K562 (cell line): ENCODE results near the gene AQP5. TPM values are rescaled to one million over a fixed set of nuclear protein-coding genes. Genes with fewer than 3 reads are reported as not detected.

ENCODE experiments used
- CTBP1 ChIP-seq: fragments of 450-650 bp; IDR thresholded peaks from 2 replicates; pipeline ENCODE4 v1.6.1; 2016; ENCODE audit warnings: borderline replicate concordance
- DACH1 ChIP-seq: fragments of 450-650 bp; IDR thresholded peaks from 2 replicates; pipeline ENCODE4 v1.6.1; 2018; ENCODE audit not compliant: partially characterized antibody
- GATA2 ChIP-seq: sonication (generic); formaldehyde crosslinking; IDR thresholded peaks from 2 replicates; pipeline ENCODE4 v1.4.0; 2020; ENCODE audit warnings: mild to moderate bottlenecking, missing genetic modification reagents
- SMARCA4 ChIP-seq: fragments of 450-650 bp; IDR thresholded peaks from 2 replicates; pipeline ENCODE4 v1.6.1; 2016
- STAT6 ChIP-seq: sonication (generic); formaldehyde crosslinking; IDR thresholded peaks from 2 replicates; pipeline ENCODE4 v1.8.1; 2023; ENCODE audit warnings: mild to moderate bottlenecking, missing genetic modification reagents
- TEAD4 ChIP-seq, 2 experiments: sonication (generic) in 1 of 2; formaldehyde crosslinking in 1 of 2; IDR thresholded peaks; 2 replicates each; pipeline versions ENCODE4 v1.6.1 to v1.8.0; 2012 to 2022; ENCODE audit warnings: borderline replicate concordance in 1 of 2, inconsistent platforms in 1 of 2, low read length in 1 of 2, mild to moderate bottlenecking in 1 of 2, missing genetic modification reagents in 1 of 2
- ZNF589 ChIP-seq: fragments of 200-800 bp; sonication (Bioruptor generic); IDR thresholded peaks from 2 replicates; pipeline ENCODE4 v1.6.1; 2016; ENCODE audit warnings: low read depth, missing genetic modification characterization, missing compliant biosample characterization
- polyA plus RNA-seq, 8 experiments: library from polyadenylated mRNA; depleted of rRNA in 4 of 8; stranded (reverse) in 5 of 8; unstranded in 3 of 8; fragments of >200 nt; fragmentation: Nextera tagmentation in 2 of 8; fragmentation: Illumina TruSeq in 1 of 8; extraction: Ambion mirVana in 2 of 8; extraction: Trizol in 1 of 8; gene quantifications; 2 replicates each; pipeline versions ENCODE4 v1.2.1 to v1.2.3, GENCODE V29; 2011 to 2014; ENCODE audit warnings: inconsistent platforms in 1 of 8, missing spikeins in 1 of 8
- total RNA-seq, 7 experiments: library from RNA; depleted of rRNA in 6 of 7; stranded (reverse); fragments of >200 nt in 6 of 7; fragmentation: Illumina TruSeq in 2 of 7; extraction: Trizol in 2 of 7; gene quantifications; 2 replicates each; pipeline versions ENCODE4 v1.2.1 to v1.2.3, GENCODE V29; 2011 to 2021; ENCODE audit warnings: low replicate concordance in 1 of 7
- TF ChIP-seq, protein P1 (sequence below), 3 experiments: fragments of 200-800 bp in 1 of 3; fragments of 250-450 bp in 1 of 3; fragments of 450-650 bp in 1 of 3; sonication (Bioruptor Pico) in 1 of 3; sonication (Bioruptor generic) in 1 of 3; formaldehyde crosslinking in 1 of 3; IDR thresholded peaks; 2 replicates each; pipeline versions ENCODE4 v1.6.1 to v1.8.0; 2016 to 2022; ENCODE audit warnings: mild to moderate bottlenecking in 2 of 3, missing genetic modification characterization in 2 of 3, missing compliant biosample characterization in 1 of 3, moderate library complexity in 1 of 3
- TF ChIP-seq, protein P2 (sequence below): IDR thresholded peaks from 2 replicates; pipeline ENCODE4 v1.6.1; 2012; ENCODE audit warnings: low read depth, low read length, improper control_type of control experiment, borderline replicate concordance
- TF ChIP-seq, protein P3 (sequence below): fragments of 200-800 bp; sonication (Bioruptor generic); IDR thresholded peaks from 2 replicates; pipeline ENCODE4 v1.6.1; 2017; ENCODE audit warnings: missing genetic modification characterization, missing compliant biosample characterization
- TF ChIP-seq, protein P4 (sequence below), 3 experiments: IDR thresholded peaks in 2 of 3; conservative IDR thresholded peaks in 1 of 3; 2 replicates each; pipeline ENCODE4 v1.5.1; 2011 to 2012; ENCODE audit warnings: low read length in 3 of 3, mild to moderate bottlenecking in 3 of 3, control low read depth in 2 of 3, improper control_type of control experiment in 1 of 3, inconsistent platforms in 1 of 3, low read depth in 1 of 3, mixed read lengths in 1 of 3, moderate library complexity in 1 of 3; ENCODE audit not compliant: insufficient read depth in 2 of 3

The AQP5 gene
- total and polyA plus RNA-seq, 9 of the 15 experiments (the other 6 are each of a cell fraction or from before 2014, with no cell fraction given), result not detected

GRCh38 chr12:49983892-49984291 is 22.2 kb downstream of the AQP5 start (continued):
- TF ChIP-seq, protein P1, sequence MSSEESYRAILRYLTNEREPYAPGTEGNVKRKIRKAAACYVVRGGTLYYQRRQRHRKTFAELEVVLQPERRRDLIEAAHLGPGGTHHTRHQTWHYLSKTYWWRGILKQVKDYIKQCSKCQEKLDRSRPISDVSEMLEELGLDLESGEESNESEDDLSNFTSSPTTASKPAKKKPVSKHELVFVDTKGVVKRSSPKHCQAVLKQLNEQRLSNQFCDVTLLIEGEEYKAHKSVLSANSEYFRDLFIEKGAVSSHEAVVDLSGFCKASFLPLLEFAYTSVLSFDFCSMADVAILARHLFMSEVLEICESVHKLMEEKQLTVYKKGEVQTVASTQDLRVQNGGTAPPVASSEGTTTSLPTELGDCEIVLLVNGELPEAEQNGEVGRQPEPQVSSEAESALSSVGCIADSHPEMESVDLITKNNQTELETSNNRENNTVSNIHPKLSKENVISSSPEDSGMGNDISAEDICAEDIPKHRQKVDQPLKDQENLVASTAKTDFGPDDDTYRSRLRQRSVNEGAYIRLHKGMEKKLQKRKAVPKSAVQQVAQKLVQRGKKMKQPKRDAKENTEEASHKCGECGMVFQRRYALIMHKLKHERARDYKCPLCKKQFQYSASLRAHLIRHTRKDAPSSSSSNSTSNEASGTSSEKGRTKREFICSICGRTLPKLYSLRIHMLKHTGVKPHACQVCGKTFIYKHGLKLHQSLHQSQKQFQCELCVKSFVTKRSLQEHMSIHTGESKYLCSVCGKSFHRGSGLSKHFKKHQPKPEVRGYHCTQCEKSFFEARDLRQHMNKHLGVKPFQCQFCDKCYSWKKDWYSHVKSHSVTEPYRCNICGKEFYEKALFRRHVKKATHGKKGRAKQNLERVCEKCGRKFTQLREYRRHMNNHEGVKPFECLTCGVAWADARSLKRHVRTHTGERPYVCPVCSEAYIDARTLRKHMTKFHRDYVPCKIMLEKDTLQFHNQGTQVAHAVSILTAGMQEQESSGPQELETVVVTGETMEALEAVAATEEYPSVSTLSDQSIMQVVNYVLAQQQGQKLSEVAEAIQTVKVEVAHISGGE (CRISPR knock-in tag; IDR thresholded peaks at IDR 0.05), result peak in 1 of 3 experiments; percentile 22; a peak in 1 of 6 replicates
- peak; percentile 38; the same call in 1 of the 2 replicates for TF ChIP-seq CTBP1
- peak; percentile 59 for TF ChIP-seq SMARCA4
- no peak for TF ChIP-seq STAT6 (CRISPR knock-in tag)
- TF ChIP-seq GATA2 (CRISPR knock-in tag), result peak; percentile 87
- TF ChIP-seq DACH1, result peak; percentile 66
- peak; percentile 88 for TF ChIP-seq TEAD4 (IDR thresholded peaks at IDR 0.05; ENCODE audit: low read length)
- TF ChIP-seq TEAD4 (CRISPR knock-in tag; IDR thresholded peaks at IDR 0.05; ENCODE audit: borderline replicate concordance), result no peak
- TF ChIP-seq, protein P2, sequence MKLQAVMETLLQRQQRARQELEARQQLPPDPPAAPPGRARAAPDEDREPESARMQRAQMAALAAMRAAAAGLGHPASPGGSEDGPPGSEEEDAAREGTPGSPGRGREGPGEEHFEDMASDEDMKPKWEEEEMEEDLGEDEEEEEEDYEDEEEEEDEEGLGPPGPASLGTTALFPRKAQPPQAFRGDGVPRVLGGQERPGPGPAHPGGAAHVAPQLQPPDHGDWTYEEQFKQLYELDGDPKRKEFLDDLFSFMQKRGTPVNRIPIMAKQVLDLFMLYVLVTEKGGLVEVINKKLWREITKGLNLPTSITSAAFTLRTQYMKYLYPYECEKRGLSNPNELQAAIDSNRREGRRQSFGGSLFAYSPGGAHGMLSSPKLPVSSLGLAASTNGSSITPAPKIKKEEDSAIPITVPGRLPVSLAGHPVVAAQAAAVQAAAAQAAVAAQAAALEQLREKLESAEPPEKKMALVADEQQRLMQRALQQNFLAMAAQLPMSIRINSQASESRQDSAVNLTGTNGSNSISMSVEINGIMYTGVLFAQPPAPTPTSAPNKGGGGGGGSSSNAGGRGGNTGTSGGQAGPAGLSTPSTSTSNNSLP, result no peak
- TF ChIP-seq, protein P3, sequence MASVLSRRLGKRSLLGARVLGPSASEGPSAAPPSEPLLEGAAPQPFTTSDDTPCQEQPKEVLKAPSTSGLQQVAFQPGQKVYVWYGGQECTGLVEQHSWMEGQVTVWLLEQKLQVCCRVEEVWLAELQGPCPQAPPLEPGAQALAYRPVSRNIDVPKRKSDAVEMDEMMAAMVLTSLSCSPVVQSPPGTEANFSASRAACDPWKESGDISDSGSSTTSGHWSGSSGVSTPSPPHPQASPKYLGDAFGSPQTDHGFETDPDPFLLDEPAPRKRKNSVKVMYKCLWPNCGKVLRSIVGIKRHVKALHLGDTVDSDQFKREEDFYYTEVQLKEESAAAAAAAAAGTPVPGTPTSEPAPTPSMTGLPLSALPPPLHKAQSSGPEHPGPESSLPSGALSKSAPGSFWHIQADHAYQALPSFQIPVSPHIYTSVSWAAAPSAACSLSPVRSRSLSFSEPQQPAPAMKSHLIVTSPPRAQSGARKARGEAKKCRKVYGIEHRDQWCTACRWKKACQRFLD (CRISPR knock-in tag), result peak; percentile 77; the same call in 1 of the 2 replicates
- TF ChIP-seq ZNF589 (CRISPR knock-in tag), result peak; percentile 69; the same call in 1 of the 2 replicates
- TF ChIP-seq, protein P4, sequence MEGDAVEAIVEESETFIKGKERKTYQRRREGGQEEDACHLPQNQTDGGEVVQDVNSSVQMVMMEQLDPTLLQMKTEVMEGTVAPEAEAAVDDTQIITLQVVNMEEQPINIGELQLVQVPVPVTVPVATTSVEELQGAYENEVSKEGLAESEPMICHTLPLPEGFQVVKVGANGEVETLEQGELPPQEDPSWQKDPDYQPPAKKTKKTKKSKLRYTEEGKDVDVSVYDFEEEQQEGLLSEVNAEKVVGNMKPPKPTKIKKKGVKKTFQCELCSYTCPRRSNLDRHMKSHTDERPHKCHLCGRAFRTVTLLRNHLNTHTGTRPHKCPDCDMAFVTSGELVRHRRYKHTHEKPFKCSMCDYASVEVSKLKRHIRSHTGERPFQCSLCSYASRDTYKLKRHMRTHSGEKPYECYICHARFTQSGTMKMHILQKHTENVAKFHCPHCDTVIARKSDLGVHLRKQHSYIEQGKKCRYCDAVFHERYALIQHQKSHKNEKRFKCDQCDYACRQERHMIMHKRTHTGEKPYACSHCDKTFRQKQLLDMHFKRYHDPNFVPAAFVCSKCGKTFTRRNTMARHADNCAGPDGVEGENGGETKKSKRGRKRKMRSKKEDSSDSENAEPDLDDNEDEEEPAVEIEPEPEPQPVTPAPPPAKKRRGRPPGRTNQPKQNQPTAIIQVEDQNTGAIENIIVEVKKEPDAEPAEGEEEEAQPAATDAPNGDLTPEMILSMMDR (IDR thresholded peaks at IDR 0.05 in 2 of 3, conservative IDR thresholded peaks at IDR 0.05 in 1 of 3; ENCODE audit: insufficient read depth in 2 of 3, low read depth in 1 of 3, low read length in 3 of 3), result 0 out of 6 replicates have a peak, but pooled peaks of 1 of the 3 experiments have one; percentile 11
